ENCODE data around the gene PCP4L1.
"Not testable (repeated sequence)": the region's sequence is repeated elsewhere in the genome, so short reads cannot be mapped to it uniquely, and the experiment has no call there.

Gene PCP4L1

GRCh38 chr1:161228032-161228431, 30.5 kb upstream of the PCP4L1 start:
- FAIRE-seq: no peak
- DNase-seq (ENCODE audit: low spot score): no peak

- DNase-seq (ENCODE audit: low spot score) (no peak), FAIRE-seq (no peak)
These were observed 28.6 kb upstream of the PCP4L1 start for GRCh38 chr1:161229896-161230295.

DNA sequence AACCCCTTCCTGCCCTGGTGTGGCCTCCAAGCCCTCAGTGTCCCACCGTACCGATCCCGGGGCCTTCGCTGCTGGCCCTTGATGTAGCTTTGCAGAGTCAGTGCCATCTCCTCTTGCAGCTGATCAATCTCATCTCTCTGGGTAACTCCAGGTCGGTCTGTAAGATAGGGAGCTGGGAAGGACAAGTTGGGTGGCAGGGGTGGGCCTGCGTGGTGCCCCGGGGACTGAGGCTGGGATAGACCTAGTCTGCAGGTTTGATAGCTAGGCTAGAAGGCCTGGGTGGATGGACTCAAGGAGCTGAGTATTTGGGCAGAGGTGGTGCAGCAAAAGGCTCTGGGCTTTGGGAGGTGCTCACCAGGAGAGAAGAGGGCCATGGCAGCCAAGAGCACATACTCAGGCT, 27.8 kb upstream of the PCP4L1 start:
- DNase-seq (ENCODE audit: low spot score): no peak
- FAIRE-seq: no peak

- no peak for FAIRE-seq
- no peak for DNase-seq (ENCODE audit: low spot score)
These were observed 25.4 kb upstream of the PCP4L1 start for GRCh38 chr1:161233102-161233501.

DNA sequence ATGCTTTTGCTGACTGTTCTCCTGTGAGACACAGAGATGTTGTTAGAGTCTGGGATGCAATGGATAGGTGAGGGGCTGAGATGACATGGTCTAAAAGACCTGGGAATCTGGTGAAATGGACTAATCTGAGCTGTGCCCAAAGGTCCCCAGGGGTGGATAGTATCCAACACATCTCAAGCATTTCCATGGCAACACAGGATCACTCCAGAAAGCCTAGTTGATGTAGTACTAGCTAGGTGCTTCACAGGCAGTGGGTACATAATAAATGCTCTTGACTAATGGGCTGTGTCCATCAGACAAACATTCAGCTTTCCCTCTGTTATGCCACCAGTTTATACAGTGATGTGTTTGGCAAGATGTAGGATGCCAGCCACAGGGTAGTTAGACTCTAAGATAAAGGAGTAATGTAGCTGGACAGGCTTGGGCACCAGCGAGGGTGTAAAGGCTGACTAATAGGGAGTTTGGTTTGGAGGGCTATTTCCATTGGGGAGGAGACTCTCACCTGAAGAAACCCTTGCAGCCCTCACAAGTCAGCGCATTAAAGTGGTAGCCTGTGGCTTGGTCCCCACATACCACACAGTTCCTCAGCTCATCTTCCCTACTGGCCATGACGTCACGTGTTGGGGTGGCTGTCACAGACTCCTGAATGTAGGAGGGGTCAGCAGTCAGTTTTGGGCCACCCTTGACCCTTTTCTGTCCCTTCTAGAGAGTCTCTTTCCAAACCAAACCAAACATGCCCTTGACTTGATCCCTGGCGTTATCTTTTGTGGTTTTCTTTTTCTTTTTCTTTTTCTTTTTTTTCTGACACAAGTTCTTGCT, 22.4 kb upstream of the PCP4L1 start:
- DNase-seq (ENCODE audit: low spot score): no peak
- no peak for FAIRE-seq

GRCh38 chr1:161238039-161238473, 20.5 kb upstream of the PCP4L1 start, which contains the start of gene NR1I3:
NR1I3 (minus strand) TSS chr1:161238203; CDS start chr1:161236565, 1,638 bp downstream.
- FAIRE-seq (no peak), DNase-seq (ENCODE audit: low spot score) (no peak)

GRCh38 chr1:161241682-161242081, 16.9 kb upstream of the PCP4L1 start:
- FAIRE-seq (no peak), DNase-seq (ENCODE audit: low spot score) (no peak)

DNA sequence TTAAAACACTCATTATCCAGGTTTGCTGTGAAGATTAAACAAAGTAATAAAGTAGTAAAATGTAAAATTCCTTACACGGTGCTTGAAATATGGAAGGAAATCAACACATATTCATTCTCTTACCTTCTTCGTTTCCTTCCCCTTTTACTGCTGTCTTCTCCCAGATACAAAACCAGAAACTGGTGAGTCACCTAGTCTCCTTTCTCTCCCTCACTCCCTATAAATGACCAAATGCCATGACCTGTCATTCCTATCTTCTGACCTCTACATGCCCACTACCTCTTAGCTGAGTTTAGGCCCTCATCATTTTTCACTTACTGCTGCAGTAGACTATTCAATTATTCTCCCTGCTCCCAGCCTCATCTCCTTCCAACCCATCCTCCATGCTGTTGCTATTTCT, 16.2 kb upstream of the PCP4L1 start:
- FAIRE-seq: no peak

DNA sequence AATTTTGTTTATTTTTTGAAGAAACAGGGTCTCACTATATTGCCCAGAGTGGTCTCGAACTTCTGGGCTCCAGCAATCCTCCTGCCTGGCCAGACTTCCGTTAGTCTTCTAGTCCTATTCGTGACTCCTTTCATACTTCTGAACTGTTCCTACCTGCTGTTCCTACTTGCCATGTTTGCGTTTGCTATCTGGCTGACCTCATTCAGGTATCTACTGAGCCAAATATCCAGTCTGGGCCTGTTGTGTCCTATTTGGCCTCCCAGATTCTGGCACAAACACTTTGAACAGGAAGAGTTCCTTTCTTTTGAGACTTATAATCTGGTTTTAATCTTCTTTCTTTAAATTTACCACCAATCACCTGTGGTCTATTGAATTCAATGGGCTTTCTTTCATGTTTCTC, 13.7 kb upstream of the PCP4L1 start:
- no peak for FAIRE-seq
- DNase-seq (ENCODE audit: low spot score): no peak

More for the DNA sequence above, 16.2 kb upstream of the PCP4L1 start:
- peak; percentile 51 for DNase-seq (ENCODE audit: low spot score)

DNA sequence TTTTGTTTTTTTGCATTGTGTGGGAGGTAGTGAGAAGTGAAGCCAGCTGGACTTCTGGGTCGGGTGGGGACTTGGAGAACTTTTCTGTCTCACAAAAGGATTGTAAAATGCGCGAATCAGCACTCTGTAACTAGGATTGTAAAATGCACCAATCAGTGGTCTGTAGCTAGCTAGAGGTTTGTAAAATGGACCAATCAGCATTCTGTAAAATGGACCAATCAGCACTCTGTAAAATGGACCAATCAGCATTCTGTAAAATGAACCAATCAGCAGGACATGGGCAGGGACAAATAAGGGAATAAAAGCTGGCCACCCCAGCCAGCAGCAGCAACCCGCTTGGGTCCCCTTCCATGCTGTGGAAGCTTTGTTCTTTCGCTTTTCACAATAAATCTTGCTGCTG, 8.4 kb upstream of the PCP4L1 start:
- not testable (repeated sequence) for DNase-seq (ENCODE audit: low spot score); FAIRE-seq

- FAIRE-seq (no peak), DNase-seq (ENCODE audit: low spot score) (no peak)
These were observed 7.7 kb upstream of the PCP4L1 start for GRCh38 chr1:161250829-161251228.

GRCh38 chr1:161251579-161251978, 7.0 kb upstream of the PCP4L1 start:
- FAIRE-seq: no peak
- no peak for DNase-seq (ENCODE audit: low spot score)

DNA sequence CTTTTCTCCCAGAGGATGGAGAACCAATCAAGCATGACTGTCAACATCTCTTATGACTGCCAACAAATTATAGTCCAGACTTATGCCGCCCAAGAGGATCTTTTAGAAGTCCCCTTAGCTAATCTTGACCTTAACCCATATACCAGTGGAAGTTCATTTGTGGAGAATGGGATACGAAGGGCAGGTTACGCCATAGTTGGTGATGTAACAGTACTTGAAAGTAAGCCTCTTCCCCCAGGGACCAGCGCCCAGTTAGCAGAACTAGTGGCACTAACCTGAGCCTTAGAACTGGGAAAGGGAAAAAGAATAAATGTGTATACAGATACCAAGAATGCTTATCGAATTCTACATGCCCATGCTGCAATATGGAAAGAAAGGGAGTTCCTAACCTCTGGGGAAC, 3.2 kb upstream of the PCP4L1 start:
- not testable (repeated sequence) for FAIRE-seq; DNase-seq (ENCODE audit: low spot score)

DNA sequence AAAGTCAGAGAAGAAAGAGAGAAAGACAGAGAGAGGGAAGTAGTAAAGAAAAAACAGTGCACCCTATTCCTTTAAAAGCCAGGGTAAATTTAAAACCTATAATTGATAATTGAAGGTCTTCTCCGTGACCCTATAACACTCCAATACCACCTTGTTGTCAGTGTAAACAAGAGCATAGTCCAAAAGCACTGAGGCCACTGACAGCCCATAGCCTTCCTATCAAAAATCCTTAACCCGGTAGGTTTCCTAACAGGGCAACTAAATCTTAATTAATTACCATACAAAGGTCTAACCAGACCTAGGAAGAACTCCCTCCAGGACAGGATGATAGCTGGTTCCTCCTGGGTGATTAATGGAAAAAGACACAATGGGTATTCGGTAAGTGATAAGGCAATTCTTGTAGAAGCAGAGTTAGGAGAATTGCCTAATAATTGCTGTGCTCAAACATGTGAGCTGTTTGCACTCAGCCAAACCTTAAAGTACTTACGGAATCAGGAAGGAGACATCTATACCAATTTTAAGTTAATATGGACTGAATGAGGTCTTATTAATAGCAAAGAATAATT, 2.5 kb upstream of the PCP4L1 start:
- not testable (repeated sequence) for DNase-seq (ENCODE audit: low spot score); FAIRE-seq

GRCh38 chr1:161257109-161257508, 1.4 kb upstream of the PCP4L1 start:
- not testable (repeated sequence) for DNase-seq (ENCODE audit: low spot score); FAIRE-seq

DNA sequence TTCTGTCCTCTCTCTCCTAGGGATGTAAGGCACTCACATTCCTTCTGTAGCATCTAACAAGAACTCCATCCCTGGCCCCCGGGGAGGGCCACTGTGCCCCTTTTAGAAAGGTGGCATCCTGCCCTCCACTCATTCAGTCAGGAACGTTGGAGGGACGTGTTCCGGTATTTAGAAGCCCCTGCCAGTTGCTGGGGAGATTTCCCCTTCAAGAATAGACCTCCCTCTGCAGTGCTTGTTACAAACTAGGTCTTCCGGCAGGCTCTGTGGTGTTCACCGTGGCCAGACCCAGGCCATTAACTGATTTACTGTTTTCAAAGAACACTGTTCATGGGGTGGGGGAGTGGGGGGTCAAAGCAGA, 779 bp downstream of the PCP4L1 start:
- DNase-seq (ENCODE audit: low spot score) (no peak), FAIRE-seq (no peak)

- DNase-seq (ENCODE audit: low spot score): no peak
- no peak for FAIRE-seq
These were observed 1.2 kb downstream of the PCP4L1 start for GRCh38 chr1:161259765-161260164.

DNA sequence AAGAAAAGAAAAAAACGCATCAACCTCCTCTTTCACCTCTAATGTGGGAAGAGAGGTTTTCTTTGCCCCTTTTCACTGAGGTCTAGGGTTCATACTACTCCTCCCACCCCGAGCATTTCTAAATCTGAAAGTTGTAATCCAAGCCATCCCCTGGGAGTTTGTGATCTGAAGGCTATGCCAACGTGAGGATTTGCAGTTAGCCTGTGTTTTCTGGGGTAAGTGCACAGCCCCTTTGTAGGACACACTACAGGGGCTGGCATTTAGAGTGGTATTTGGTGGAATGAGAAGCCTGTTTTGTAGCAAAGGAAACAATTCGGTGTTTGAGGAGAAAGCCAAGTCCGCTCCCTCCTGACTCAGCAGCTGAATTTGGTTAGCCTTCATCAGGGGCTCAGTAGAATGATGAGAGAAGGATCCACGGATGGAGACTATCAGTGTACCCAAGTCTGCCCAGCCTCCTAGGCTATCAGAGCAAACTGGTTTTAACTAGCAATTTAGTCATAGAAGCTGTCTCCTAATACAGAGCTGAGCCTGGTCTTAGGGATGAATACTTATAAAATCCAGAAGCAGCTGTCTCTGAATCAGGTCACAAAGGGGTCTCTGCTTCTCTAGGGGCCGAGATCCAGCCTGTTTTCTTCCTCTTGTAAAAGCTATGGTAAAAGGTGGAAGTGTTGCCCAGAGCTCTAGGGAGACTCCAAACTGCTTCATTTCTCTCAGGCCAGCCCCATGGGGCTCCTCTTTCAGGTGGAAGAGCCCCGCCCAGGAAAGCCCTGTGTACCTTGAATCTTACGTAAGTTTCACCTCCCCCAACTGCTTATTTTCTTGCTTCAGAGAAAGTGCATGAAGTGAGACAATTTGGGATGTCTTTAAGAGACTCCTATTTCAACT, 2.1 kb downstream of the PCP4L1 start:
- DNase-seq (ENCODE audit: low spot score) (no peak), FAIRE-seq (no peak)

DNA sequence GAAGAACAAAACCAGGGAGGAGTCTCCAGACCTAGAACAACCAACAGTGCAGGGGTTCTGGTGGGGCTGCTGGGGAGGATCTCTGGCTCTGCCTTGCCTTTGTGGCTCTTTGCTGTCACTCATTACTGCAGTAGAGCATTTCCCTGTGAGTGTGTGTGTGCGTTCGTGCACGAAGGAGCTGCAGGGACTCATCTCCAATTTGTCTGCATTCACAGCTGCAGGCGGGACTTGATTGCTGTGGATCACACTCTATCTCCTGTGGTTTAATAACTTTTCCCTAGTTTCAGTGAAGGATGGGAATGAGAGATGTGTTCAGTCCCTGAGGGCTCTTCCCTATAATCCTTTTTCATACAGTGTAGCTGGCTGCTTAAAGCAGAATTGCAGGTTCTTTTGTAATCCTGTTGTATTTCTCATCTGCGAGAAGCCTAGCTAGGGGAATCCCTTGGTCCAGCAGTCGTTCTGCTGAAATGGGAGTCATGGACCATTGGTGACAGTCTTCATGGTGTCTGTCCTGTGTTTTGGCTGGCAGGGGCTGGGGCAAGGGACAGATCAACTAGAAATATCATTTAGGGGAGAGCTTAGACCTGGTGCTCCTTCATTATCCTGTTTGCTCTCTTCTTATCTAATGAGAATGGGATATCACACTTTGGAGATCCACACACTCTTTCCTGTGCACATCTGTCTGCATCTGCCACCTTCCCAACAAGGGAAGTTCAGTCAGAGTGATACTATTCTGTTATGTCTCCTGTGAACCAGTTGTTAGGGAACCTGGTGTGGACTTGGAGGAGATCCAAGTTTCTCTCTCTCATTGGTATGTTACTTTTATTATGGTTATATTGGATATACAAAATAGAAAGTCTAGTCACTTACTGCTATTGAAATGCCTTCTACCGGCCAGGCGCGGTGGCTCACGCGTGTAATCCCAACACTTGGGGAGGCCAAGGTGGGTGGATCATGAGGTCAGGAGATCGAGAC, 3.0 kb downstream of the PCP4L1 start:
- FAIRE-seq (no peak), DNase-seq (ENCODE audit: low spot score) (no peak)

DNA sequence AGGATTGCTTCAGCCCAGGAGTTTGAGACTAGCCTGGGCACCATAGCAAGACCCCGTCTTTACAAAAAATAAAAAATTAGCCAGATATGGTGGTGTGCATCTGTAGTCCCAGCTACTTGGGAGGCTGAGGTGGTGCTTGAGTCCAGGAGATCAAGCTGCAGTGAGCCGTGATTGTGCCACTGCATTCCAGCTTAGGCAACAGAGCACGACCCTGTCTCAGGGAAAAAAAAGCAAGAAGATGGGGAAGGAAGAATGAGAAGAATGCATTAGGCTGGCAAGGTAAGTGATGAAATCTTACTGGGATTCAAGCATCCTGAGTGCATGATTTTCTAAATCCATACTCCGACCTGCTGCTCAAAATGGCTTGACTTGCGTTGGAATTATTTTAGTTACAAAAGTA, 6.8 kb downstream of the PCP4L1 start:
- no peak for FAIRE-seq
- no peak for DNase-seq (ENCODE audit: low spot score)

DNA sequence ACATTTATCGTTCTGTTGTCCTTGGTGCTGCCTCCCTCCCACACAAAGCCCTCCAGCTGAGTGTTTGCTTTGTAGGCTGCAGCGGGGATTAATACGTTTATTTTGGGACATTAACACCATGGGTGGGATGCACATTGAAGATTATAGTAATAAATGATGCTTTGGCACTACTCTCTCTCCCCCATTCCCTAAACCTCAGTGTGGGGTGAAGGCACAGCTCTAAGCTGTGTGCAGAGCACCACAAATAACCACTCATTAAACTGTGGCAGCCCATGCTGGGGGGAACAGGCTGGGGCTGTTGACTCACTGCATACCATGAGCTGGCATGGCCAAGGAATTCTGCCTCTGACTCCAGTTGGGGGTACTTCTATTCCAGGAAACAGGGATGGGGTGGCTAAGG, 7.7 kb downstream of the PCP4L1 start:
- no peak for DNase-seq (ENCODE audit: low spot score)
- FAIRE-seq: no peak

Data from RCC 7860 (cell line).